Transverse colon (tissue), 4 donors: ENCODE measurements around the gene MBP. TPM values are rescaled to one million over a fixed set of nuclear protein-coding genes. Genes with fewer than 3 reads are reported as not detected.

ENCODE experiments used
- DNase-seq: peaks from one replicate; pipeline ENCODE4 v3.0.0-alpha.2; 2019
- H3K27ac ChIP-seq, 4 donors: fragments of 200-600 bp; sonication (generic); 2 replicates each; pipeline ENCODE4 v1.5.1; 2016 to 2018; ENCODE audit warnings: inconsistent platforms in 4 of 4
- H3K27me3 ChIP-seq: fragments of 200-600 bp; sonication (generic); 2 replicates; pipeline ENCODE4 v1.5.1; 2017; ENCODE audit warnings: inconsistent platforms
- H3K36me3 ChIP-seq, 4 donors: fragments of 200-600 bp; sonication (generic); 2 replicates each; pipeline ENCODE4 v1.5.1; 2017 to 2019; ENCODE audit warnings: inconsistent platforms in 4 of 4
- H3K4me1 ChIP-seq, 4 donors: fragments of 200-600 bp; sonication (generic); 2 replicates each; pipeline ENCODE4 v1.5.1; 2017 to 2020; ENCODE audit warnings: inconsistent platforms in 4 of 4
- H3K4me3 ChIP-seq, 4 donors: fragments of 200-600 bp; sonication (generic); 1 replicate in 1 of 4; 2 replicates in 3 of 4; pipeline versions ENCODE4 v1.5.1 to v1.6.1; 2017 to 2019; ENCODE audit warnings: inconsistent platforms in 4 of 4
- H3K9me3 ChIP-seq, 2 donors: fragments of 200-600 bp; sonication (generic); 2 replicates each; pipeline ENCODE4 v1.5.1; 2017 to 2019; ENCODE audit warnings: inconsistent platforms in 2 of 2
- EP300 ChIP-seq: sonication (generic); formaldehyde crosslinking; IDR thresholded peaks from one replicate; pipeline ENCODE4 v1.6.1; 2017; ENCODE audit warnings: antibody characterized with exemption, low read depth
- POLR2A ChIP-seq: fragments of 450-650 bp; IDR thresholded peaks from one replicate; pipeline ENCODE4 v1.6.1; 2016; ENCODE audit warnings: antibody characterized with exemption, mild to moderate bottlenecking, moderate library complexity
- POLR2AphosphoS5 ChIP-seq, 3 donors: sonication (generic); formaldehyde crosslinking; IDR thresholded peaks; one replicate each; pipeline ENCODE4 v1.6.1; 2016; ENCODE audit warnings: antibody characterized with exemption in 3 of 3
- WGBS, 2 donors: methylation state at CpG; one replicate each; pipeline ENCODE4 v1.1.5; 2018; ENCODE audit warnings: low coverage in 1 of 2; 5-methylcytosine and 5-hydroxymethylcytosine counted together
- in situ Hi-C, 4 donors: fragments of 200-750 bp; cut with MboI; loops; one replicate each; pipeline versions ENCODE4 v1.15.0 to v1.15.1; 2017; ENCODE audit warnings: low sequenced_read_pairs in 3 of 4, low pct_ligation_motif_present in 1 of 4, low pct_unique_long_range_greater_than_20kb in 1 of 4
- intact Hi-C: fragments of 100-400 bp; cut with DNase I; formaldehyde crosslinking; loops from one replicate; pipeline ENCODE4 v1.15.1; 2023; ENCODE audit warnings: low total_unique reads
- total RNA-seq, 4 donors: library from RNA; depleted of rRNA; stranded (reverse); fragments of >200 nt; gene quantifications; one replicate each; pipeline ENCODE4 v1.1.0, GENCODE V29; 2016
- TF ChIP-seq, protein P1 (sequence below), 5 experiments: fragments of 200-600 bp in 3 of 5; fragments of 450-650 bp in 2 of 5; sonication (generic) in 3 of 5; IDR thresholded peaks; 1 replicate in 2 of 5; 2 replicates in 3 of 5; pipeline ENCODE4 v1.5.1; 2016 to 2017; ENCODE audit warnings: antibody characterized with exemption in 5 of 5, inconsistent platforms in 3 of 5, mild to moderate bottlenecking in 2 of 5, moderate library complexity in 1 of 5

Gene MBP
- total RNA-seq, 4 donors from 2014 or later, result 12.7 to 53.4 (median 41.0) TPM

DNA sequence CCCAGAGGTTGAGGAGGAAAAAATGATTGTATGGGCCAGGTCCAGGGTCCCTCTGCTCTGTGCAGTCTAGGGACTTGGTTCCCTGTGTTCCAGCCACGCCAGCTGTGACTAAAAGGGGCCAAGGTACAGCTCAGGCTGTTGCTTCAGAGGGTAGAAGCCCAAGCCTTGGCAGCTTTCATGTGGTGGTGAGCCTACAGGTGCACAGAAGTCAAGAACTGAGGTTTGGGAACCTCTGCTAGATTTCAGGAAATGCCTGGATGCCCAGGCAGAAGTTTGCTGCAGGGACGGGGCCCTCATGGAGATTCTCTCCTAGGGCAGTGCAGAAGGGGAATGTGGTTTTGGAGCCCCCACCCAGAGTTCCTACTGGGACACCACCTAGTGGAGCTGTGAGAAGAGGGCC is 10.6 kb upstream of the MBP start:
- Histone ChIP-seq H3K4me1 (no peaks in the 10 kb centered on the region), H3K4me3 (no peak overlapping the region), H3K27ac (no peak overlapping the region), H3K36me3 (no peaks in the 10 kb centered on the region), H3K27me3 (no peaks in the 10 kb centered on the region), H3K9me3 (peaks cover 6 to 8% of the 10 kb centered on the region in 2 donors)
- TF ChIP-seq POLR2A (no peak), POLR2AphosphoS5 (IDR thresholded peaks at IDR 0.05) (no peak), EP300 (no peak)
- TF ChIP-seq, protein P1, sequence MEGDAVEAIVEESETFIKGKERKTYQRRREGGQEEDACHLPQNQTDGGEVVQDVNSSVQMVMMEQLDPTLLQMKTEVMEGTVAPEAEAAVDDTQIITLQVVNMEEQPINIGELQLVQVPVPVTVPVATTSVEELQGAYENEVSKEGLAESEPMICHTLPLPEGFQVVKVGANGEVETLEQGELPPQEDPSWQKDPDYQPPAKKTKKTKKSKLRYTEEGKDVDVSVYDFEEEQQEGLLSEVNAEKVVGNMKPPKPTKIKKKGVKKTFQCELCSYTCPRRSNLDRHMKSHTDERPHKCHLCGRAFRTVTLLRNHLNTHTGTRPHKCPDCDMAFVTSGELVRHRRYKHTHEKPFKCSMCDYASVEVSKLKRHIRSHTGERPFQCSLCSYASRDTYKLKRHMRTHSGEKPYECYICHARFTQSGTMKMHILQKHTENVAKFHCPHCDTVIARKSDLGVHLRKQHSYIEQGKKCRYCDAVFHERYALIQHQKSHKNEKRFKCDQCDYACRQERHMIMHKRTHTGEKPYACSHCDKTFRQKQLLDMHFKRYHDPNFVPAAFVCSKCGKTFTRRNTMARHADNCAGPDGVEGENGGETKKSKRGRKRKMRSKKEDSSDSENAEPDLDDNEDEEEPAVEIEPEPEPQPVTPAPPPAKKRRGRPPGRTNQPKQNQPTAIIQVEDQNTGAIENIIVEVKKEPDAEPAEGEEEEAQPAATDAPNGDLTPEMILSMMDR (IDR thresholded peaks at IDR 0.05), result no peak
- no peak for DNase-seq
- intact Hi-C loops, result loop anchor here (1.0 kb wide), 1 partner anchor 20 kb away; no protein-coding TSS in a partner anchor
- in situ Hi-C loops, result no loop called here
- 93% methylated on average over 2 of the region's 2 CpGs; no CpG with 5 or more reads in 1 of the 2 donors for WGBS, 2 donors

DNA sequence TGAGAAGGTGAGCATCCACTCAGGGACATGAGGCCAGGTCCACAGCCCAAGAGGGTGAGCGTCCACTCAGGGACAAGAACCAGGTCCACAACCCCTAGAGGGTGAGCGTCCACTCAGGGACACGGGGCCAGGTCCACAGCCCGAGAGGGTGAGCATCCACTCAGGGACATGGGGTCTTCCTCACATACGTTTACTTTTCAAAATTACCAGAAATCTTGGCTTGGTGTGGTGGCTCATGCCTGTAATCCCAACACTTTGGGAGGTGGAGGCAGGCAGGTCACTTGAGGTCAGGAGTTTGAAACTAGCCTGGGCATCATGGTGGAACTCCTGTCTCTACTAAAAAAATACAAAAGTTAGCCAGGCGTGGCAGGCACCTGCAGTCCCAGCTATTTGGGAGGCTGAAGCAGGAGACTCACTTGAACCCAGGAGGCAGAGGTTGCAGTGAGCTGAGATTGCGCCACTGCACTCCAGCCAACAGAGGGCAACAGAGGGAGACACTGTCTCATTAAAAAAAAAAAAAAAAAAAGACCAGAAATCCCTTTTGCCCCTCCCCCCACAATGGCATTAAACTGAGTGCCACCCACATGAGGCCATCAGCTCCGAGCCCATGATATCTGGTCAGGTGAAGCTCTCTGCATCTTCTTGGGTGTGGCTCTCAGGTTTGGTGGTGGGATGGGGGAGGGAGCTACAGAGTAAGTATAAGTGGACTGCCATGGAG is 9.0 kb upstream of the MBP start:
- Histone ChIP-seq H3K9me3 (peaks cover 6 to 8% of the 10 kb centered on the region in 2 donors), H3K4me3 (no peak overlapping the region), H3K4me1 (no peaks in the 10 kb centered on the region), H3K36me3 (no peaks in the 10 kb centered on the region), H3K27ac (no peak overlapping the region), H3K27me3 (no peaks in the 10 kb centered on the region)
- DNase-seq, result no peak
- intact Hi-C loops (no loop called here), in situ Hi-C loops (no loop called here)
- TF ChIP-seq, protein P1 (IDR thresholded peaks at IDR 0.05), result peak in 2 of 5 experiments; percentile 8 to 25
- no peak for TF ChIP-seq EP300
- WGBS, 2 donors, result 87 to 93% methylated on average over 3 to 8 of the region's 8 CpGs

DNA sequence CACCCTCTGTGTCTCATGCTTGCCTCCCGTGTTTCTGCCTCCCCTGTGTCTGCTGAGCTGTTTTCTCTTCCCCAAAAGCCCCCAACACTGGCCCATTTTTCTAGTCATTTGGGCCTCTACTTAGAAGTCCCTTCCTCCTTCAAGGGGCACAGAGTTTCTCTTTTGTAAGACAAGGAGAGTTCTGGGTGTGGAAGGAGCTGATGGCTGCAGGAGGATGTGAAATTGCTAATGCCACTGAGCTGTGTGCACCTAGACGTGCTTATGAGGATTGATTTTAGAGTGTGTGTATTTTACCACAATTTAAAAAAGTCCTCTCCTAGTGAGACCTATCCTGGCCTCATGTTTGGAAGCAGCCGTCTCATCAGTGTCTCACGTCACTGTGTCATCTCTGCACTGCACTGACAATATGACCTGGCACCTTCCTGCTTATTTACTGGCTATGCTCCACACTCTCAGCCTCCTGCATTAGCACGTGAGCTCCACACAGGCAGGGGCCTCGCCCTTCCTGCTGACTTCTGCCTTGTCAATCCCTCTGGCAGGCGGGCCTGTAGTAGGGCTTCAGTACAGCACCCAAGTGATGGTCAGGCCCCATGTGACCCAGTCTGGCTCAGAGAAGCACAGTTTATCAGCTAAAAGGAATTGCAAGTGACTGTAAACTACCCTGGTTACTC is 8.0 kb upstream of the MBP start:
- Histone ChIP-seq H3K4me3 (no peak overlapping the region), H3K9me3 (peaks cover 6 to 8% of the 10 kb centered on the region in 2 donors), H3K36me3 (no peaks in the 10 kb centered on the region), H3K27ac (no peak overlapping the region), H3K27me3 (no peaks in the 10 kb centered on the region), H3K4me1 (no peaks in the 10 kb centered on the region)
- intact Hi-C loops (no loop called here), in situ Hi-C loops (no loop called here)
- TF ChIP-seq POLR2AphosphoS5 (IDR thresholded peaks at IDR 0.05) (no peak), EP300 (no peak), POLR2A (no peak)
- TF ChIP-seq, protein P1 (IDR thresholded peaks at IDR 0.05), result no peak
- WGBS, 2 donors, result 55 to 61% methylated on average over 5 to 7 of the region's 7 CpGs
- DNase-seq, result peak; percentile 25

DNA sequence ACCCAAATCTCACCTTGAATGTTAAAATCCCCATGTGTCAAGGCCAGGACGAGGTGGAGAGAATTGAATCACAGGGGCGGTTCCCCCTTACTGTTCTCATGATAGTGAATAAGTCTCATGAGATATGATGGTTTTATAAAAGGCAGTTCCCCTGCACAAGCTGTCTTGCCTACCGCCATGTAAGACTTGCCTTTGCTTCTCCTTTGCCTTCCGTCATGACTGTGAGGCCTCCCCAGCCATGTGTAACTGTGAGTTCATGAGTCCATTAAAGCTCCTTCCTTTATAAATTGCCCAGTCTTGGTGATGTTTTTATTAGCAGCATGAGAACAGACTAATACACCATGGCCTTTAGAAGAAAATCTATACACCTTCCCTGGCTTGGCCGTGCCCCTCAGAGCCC is 7.4 kb upstream of the MBP start:
- intact Hi-C loops (no loop called here), in situ Hi-C loops (no loop called here)
- Histone ChIP-seq H3K4me1 (no peaks in the 10 kb centered on the region), H3K4me3 (no peak overlapping the region), H3K9me3 (peaks cover 6 to 8% of the 10 kb centered on the region in 2 donors), H3K27me3 (no peaks in the 10 kb centered on the region), H3K27ac (no peak overlapping the region), H3K36me3 (no peaks in the 10 kb centered on the region)
- TF ChIP-seq, protein P1 (IDR thresholded peaks at IDR 0.05), result no peak
- TF ChIP-seq EP300 (no peak), POLR2A (no peak), POLR2AphosphoS5 (IDR thresholded peaks at IDR 0.05) (no peak)
- DNase-seq, result no peak
- 91 to 100% methylated on average over 1 to 5 of the region's 5 CpGs for WGBS, 2 donors
